Measurements from ENCODE around the gene LSR.
A peak's percentile ranks its signal among the peaks of the same experiment; 100 is the strongest.

LSR gene, protein sequence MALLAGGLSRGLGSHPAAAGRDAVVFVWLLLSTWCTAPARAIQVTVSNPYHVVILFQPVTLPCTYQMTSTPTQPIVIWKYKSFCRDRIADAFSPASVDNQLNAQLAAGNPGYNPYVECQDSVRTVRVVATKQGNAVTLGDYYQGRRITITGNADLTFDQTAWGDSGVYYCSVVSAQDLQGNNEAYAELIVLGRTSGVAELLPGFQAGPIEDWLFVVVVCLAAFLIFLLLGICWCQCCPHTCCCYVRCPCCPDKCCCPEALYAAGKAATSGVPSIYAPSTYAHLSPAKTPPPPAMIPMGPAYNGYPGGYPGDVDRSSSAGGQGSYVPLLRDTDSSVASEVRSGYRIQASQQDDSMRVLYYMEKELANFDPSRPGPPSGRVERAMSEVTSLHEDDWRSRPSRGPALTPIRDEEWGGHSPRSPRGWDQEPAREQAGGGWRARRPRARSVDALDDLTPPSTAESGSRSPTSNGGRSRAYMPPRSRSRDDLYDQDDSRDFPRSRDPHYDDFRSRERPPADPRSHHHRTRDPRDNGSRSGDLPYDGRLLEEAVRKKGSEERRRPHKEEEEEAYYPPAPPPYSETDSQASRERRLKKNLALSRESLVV

DNA sequence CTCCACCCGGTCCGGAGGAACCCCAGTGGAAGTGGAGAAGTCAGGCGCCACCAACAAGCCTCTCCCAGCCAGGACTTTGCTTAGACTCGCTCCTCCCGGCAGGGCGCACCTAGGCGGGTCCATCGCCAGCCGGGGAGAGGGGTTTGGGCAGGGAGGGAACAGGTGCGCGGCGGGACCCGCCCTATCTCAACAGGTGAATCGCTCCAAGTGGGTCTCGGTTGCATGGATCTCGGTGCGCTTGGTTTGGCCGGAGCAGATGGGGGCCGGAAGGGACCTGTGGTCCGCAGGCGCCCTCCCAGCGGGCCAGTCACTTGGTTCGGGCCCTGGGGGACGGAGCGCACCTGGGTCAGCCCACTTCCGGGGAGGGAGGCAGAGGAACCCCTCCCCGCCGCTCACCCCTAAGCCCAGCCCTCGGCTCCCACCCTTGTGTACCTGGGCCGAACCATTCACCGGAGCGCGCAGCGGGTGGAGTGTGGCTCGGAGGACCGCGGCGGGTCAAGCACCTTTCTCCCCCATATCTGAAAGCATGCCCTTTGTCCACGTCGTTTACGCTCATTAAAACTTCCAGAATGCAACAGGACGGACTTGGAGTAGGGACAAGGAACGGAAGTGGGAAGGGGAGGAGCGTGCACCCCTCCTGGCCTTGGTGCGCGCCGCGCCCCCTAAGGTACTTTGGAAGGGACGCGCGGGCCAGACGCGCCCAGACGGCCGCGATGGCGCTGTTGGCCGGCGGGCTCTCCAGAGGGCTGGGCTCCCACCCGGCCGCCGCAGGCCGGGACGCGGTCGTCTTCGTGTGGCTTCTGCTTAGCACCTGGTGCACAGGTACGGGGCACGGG lies at the start of gene LSR:
Gene LSR (plus strand): TSS at position 693 of the 836 bp plus-strand sequence. CDS start 21 bp downstream, at position 714.
- peak; percentile 94 for DNase-seq (ENCODE audit: low spot score)

DNA sequence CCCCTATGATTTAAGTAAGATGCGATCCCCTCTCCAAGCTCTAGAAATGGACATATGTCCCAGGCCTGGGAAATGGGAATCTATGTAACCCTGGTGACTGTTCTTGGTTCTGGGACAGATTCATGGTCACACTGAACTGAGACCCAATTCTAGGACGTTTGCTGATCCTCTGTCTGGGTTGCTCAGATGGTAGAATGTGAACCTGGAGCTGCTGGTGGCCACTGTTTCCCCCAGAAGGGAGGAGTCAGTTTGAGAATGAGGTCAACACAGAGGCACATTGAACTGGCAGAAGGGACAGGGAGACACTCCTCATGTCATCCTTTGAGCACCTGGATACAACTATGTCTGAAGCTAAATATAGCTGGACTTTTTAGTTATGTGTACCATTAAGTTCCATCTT lies 49.3 kb upstream of the LSR start:
- no peak for DNase-seq (ENCODE audit: low spot score)

DNA sequence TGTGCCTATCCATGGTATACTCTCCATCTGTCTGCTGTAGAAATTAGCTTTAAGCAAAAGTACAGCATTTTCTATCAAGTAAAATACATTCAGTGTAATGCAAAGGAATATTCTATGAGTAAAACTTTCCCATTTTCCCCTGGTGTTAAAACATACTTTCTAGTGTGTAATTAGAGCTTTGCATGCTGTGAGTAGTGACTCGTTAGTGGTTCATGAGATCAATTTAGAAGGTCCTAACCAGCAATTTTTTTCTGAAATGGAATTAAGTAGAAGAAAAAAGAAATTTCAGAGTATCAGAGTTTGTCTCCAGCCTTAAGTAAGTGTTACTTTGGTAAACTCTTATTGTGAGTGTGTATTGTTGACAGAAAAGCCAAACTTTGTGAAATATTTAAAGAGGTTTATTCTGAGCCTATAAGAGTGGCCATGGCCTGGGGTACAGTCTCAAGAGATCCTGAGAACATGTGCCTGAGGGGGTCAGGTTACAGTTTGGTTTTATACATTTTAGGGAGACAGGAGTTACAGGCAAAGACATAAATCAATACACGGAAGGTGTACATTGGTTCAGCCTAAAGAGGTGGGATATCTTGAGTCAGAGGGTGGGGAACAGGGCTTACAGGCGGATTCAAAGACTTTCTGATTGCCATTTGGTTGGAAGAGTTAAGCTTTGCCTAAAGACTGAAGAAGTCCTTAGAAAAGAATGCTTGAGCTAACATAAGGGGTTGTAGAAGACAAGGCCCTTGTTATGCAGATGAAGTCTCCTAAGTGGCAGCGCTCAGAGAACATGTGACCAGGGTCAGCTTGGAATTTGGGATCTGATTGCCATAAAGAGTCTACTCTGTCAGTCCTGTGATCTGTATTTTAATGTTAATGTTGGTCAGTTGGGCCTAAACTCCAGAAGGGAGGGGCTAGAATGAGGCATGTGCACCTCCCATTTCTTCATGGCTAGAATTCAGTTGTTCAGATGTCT lies 45.8 kb upstream of the LSR start:
- no peak for DNase-seq (ENCODE audit: low spot score)

DNA sequence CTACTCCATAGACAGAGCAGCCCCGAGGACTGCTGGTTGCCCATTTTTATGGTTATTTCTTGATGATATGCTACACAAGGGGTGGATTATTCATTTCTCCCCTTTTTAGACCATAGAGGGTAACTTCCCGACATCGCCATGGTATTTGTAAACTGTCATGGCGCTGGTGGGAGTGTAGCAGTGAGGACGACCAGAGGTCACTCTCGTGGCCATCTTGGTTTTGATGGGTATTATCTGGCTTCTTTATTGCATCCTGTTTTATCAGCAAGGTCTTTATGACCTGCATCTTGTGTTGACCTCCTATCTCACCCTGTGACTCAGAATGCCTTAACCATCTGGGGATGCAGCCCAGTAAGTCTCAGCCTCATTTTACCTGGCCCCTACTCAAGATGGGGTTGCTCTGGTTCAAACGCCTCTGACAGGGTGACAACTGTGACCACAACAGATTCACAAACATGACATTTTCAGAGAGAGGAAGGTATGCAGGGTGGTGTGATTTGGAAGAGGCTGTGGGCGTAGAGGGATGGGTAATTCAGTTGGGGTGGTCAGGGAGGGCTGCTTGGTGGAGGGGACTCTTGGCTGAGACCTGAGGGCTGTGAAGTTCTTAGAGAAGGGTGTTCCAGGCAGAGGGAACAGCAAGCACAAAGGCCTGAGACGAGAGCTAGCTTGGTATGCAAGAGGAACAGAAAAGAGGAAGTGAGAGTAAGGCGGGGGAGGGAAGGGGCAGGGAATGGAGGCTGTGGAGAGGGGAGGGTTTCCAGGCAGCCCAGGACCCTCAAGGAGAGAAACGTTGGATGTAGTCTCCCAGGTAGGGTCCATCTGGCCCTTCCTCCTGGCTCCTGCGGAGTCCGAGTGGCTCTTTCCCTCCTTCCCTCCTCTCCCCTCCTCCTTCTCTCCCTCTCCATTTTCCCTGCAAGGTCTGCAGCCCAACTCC lies 43.7 kb upstream of the LSR start:
- no peak for DNase-seq (ENCODE audit: low spot score)

DNA sequence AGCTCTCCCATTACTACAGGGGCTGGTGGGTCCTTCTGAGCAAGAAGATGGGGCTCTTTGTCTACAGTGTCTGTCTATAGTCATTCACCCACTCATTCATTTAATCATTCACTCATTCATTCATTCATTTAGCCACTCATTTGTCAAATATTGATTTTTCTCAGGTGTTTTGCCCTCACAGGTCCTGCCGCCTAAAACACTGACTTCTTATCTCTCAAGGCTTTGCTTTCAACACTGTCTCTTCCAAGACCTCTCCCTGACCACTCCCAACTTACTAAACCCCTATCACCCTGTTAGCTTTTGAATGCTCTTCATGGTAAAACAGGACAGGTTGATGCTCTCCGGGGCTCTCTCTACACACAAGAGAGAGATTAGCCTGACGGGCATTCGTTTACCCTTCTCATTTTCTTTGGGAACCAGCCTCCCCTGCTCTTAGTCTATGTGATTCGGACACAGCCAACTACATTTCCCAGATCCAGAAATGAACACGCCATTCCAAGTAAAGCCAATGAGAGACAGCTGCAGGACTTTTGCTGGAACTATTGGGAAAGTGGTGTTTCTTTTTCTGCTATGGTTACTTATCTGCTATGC lies 43.0 kb upstream of the LSR start:
- DNase-seq (ENCODE audit: low spot score): no peak

DNA sequence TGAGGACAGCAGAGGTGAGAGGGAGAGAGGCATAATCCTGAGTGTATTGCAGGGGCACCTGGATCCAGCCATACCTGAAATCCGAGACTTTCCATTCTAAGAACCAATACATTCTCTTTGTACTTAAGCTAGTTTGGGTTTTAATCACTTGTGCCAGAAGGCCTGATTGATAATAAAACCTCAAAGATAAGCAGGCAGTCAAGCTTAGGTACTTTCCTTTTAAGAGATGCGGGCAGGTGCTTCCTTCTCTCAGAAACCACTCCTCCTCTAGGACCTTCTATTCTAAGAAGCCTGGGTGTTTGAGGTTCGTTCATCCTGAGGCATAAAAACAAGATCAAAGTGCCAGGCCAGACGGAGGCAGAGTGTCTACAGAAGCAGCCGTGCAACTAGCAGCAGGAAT lies 42.4 kb upstream of the LSR start:
- DNase-seq (ENCODE audit: low spot score): no peak

DNA sequence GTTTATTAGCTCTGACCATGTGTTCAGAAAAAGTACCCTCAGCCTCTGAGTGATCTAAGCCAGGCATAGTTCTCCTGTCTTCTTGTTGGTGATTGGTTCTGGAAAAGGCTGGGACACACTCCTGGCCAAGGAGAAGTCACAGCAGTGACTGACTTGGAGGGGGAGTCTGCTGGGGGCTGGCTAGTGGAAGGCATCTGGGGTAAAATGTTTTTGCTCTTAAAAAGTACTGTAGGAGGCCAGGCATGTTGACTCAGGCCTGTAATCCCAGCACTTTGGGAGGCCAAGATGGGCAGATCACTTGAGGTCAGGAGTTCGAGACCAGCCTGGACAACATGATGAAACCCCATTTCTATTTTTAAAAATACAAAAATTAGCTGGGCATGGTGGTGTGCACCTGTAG lies 41.9 kb upstream of the LSR start:
- no peak for DNase-seq (ENCODE audit: low spot score)

DNA sequence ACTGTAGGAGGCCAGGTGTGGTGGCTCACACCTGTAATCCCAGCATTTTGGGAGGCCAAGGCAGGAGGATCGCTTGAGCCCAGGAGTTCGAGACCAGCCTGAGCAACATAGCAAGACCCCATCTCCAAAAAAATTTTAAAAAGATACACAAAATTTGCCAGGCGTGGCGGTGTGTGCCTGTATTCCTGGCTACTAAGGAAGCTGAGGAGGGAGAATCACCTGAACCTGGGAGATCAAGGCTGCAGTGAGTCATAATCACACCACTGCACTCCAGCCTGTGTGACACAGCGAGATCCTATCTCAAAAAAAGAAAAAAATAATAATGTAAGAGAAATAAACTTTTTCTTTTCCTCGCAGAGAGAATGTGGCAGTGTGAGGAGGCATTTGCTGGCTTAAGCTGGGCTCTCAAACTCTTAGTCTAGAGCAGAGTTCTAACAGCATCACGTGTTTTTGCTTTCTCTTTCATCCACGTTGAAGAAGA lies 41.4 kb upstream of the LSR start:
- DNase-seq (ENCODE audit: low spot score): no peak

DNA sequence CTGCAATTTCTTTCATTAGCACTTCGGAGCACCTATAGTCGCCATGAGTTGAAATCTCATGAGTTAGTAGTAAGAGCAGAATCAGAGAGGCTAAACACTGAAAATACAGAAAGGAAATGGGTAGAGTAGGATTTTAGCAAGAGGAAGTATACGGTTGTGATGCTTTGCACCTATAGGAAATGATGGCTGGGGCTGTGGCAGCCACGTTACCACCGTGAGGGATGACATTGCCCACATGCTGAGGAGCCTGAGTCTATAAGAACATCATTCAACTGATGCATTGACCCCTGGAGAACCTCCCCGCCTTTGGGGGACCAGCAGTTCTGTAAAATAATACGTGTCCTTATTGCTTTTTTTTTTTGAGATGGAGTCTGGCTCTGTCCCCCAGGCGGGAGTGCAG lies 40.7 kb upstream of the LSR start:
- DNase-seq (ENCODE audit: low spot score): no peak

DNA sequence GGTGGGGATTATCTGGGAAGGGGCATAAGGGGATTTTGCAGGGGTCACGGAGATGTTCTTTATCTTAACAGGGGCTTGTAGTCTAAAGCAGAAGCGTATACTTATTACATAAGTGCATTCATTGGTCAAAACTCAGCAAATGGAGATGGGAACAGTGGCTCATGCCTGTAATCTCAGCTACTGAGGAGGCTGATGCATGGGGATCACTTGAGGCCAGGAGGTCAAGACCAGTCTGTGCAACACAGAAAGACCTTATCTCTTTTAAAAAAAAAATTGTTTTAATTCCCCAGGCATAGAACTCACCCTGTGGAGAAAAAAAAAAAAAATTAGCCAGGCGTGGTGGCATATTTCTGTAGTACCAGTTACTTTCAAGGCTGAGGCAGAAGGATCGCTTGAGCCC lies 39.2 kb upstream of the LSR start:
- no peak for DNase-seq (ENCODE audit: low spot score)

DNA sequence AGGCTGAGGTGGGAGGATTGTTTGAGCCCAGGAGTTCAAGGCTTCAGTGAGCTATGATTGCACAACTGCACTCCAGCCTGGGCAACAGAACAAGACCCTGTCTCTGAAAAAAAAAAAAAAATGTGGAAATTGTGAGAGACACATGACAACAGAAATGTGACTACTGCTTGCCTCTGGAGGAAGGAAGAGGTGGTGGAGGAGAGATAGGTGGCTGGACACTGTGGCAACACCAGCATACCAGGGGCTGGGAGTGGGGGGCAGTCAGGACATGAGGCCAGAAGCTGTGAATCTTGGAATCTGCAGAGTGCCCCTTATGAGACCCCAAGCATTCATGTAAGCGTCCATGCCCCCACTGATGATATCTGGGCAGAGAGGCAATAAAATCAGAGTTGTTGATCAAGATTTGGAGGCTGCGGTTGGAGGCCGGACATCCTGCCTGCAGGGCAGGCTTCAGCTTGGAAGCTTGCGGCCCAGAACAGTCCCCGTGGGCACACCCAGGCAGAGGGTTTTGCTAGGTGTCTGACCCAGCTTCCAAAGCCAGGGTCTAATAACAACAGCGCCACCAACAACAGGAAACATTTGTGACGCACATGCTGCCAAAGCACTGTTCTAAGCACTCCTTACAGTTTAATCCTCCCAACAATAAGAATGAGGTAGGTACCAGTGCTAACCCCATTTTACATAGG lies 37.1 kb upstream of the LSR start:
- DNase-seq (ENCODE audit: low spot score): no peak

DNA sequence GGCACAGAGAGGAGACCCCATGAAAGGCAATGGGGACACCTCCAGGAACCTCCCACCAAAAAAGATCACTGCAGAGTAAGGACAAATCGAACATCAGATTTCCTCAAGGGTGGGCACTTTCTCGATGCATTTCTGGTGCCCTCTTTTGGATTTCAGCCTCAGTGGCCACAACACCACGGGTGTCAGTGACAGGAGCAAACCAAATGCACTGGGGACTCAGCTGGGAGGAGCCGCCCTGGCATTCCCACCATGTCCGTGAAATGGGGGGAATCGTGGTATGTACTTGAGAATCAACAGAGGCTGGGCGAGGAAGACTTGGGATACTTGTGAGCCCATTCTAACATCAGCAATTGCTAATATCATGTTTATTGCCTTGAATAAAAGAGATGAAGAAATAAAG lies 36.6 kb upstream of the LSR start:
- DNase-seq (ENCODE audit: low spot score): no peak

DNA sequence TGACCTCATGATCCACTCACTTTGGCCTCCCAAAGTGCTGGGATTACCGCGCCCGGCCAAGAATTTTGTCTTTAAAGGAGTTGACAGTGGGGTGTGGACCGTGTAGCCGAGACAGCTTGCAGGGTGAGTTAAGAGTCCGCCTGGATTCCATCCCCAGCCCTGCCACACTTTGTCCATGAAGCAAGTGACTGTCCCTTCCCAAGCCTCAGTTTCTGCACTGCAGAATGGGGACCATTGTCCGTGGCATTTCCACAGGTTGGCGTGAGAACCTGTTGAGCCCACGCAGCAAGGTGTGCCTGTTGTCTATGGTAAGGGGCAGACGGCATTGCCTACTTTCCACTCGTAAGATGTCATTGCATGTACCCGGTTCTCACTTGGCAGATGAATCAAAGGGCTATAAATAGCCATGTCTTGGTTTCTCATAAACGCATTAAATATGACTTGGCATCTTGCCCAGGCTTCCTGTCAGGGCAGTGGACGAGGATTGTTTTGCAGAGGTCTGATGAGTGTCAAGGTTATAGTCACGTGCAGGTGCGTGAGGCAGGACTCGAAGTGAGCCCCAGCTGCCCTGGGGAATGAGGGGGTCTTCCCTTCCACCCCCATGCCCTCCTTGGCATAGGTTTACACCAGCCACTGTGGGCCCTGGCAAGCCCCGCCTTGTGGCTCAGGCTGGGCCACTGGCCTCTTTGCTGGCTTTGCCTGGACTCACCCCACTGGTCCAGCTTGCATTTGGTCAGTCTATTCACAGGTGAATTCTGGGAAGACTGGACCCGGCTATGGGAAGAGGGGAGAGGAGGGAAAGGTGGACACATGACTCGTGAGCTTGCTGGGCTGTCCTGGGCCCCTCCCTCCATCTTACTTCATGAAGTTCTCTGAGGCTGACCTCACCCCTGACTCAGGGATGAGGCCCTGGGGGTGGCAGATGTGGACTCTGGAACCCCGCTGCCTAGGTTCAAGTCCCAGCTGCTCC lies 34.9 kb upstream of the LSR start:
- DNase-seq (ENCODE audit: low spot score): peak; percentile 95

DNA sequence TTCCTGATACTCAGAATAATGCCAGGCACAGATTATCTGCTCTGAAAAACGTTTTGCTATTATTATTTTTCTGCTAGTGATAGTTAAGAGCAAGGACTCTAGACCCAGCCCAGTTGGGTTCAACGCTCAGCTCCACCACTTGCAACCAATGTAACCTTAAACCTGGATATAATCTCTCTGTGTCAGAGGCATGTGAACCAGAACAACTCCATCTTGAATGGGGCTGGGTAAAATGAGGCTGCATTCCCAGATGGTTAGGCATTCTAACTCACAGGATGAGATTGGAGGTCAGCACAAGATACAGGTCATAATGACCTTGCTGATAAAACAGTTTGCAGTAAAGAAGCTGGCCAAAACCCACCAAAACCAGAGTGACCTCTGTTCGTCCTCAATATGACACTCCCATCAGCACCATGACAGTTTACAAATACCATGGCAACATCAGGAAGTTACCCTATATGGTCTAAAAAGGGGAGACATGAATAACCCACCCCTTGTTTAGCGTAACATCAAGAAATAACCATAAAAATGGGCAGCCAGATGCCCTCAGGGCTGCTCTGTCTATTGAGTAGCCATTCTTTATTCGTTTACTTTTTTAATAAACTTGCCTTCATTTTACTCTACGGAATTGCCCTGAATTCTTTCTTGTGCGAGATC lies 33.9 kb upstream of the LSR start:
- no peak for DNase-seq (ENCODE audit: low spot score)

DNA sequence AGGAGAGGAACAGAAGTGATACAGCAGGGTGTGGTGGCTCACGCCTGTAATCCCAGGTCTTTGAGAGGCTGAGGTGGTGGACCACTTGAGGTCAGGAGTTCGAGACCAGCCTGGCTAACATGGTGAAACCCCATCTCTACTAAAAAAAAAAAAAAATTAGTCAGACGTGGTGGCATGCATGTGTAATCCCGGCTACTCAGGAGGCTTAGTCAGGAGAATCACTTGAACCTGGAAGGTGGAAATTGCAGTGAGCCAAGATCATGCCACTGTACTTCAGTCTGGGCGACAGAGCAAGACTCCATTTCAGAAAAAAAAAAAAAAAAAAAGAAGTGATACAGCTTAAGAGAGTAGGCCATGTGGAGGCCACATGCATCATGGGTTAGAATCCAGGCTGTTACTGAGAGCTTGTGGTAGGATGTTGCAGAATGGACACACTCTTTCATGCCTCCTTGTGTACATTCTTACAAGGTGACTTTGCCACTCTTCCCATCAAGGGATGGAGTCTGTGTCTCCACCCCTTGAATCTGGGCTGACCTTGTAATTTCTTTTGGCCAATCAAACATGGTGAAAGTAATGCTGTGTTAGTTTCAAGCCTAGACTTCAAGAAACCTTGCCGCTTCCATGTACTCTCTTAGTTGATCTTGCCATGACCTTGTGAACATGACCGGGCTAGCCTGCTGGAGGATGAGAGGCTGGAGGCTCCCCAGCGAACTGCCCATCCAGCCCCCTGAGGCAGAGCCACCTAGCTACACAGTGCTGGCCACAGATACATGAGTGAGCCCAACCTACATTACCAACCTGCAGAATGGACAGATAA lies 32.6 kb upstream of the LSR start:
- no peak for DNase-seq (ENCODE audit: low spot score)

DNA sequence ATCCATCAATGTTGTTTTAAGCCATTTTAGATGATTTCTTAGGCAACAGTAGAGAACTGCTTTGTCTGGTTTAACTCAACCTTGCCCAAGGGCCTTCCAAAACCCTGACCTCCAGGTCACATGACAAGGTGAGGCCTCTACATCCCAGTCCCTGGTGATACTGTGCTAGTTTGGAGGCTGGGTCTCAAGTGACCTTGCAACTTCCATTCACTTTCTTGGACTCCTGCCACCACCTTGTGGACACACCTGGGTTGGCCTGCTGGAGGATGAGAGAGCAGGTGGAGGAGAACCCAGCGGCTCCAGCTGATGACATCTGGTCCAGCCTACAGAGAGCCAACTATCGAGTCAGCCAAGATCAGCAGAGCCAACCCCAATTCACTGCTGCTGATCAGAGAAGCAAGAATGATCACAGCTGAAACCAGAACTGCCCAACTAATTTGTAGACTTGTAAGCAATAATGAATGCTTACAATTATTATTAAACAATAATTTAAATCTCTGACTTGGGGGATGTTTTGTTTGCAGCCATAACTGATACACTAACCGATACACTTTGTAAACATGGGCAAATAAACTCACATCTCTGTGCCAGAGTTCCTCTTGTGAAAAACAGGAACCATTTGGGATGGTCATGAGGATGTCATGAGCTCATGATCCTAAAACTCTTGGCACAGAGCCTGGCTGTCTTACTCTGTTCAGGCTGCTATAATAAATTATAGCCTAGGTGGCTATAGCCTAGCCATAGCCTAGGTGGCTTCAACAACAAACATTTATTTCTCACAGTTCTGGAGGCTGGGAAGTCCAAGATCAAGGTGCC lies 31.8 kb upstream of the LSR start:
- DNase-seq (ENCODE audit: low spot score): peak; percentile 20

All from LoVo (cell line).